Esophagus muscularis mucosa (tissue), 4 donors: Measurements from ENCODE around the gene SSX4. TPM values are rescaled to one million over a fixed set of nuclear protein-coding genes. Genes with fewer than 3 reads are reported as not detected.
"Not testable (repeated sequence)": the region's sequence is repeated elsewhere in the genome, so short reads cannot be mapped to it uniquely, and the experiment has no call there.

Experiments
- DNase-seq: peaks from one replicate; pipeline ENCODE4 v3.0.0-alpha.2; 2017; ENCODE audit errors: extremely low spot score
- H3K27ac ChIP-seq, 4 donors: fragments of 200-600 bp; sonication (generic); replicated peaks in 1 of 4; 1 replicate in 3 of 4; 2 replicates in 1 of 4; pipeline ENCODE4 v1.5.1; 2016 to 2019; ENCODE audit warnings: mild to moderate bottlenecking in 1 of 4
- H3K27me3 ChIP-seq, 4 donors: fragments of 200-600 bp; sonication (generic); one replicate each; pipeline versions ENCODE4 v1.5.1 to v1.6.0; 2016 to 2019
- H3K36me3 ChIP-seq, 4 donors: fragments of 200-600 bp; sonication (generic); one replicate each; pipeline ENCODE4 v1.5.1; 2016 to 2019
- H3K4me1 ChIP-seq, 4 donors: fragments of 200-600 bp; sonication (generic); one replicate each; pipeline ENCODE4 v1.5.1; 2016 to 2019
- H3K4me3 ChIP-seq, 4 donors: fragments of 200-600 bp; sonication (generic); 1 replicate in 2 of 4; 2 replicates in 2 of 4; pipeline ENCODE4 v1.5.1; 2016 to 2019; ENCODE audit warnings: mild to moderate bottlenecking in 4 of 4, moderate library complexity in 1 of 4
- H3K9me3 ChIP-seq, 4 donors: fragments of 200-600 bp; sonication (generic); 1 replicate in 3 of 4; 2 replicates in 1 of 4; pipeline ENCODE4 v1.5.1; 2016 to 2019
- WGBS: methylation state at CpG from one replicate; pipeline ENCODE4 v1.1.5; 2018; 5-methylcytosine and 5-hydroxymethylcytosine counted together
- intact Hi-C: fragments of 100-400 bp; cut with DNase I; formaldehyde crosslinking; loops from one replicate; pipeline ENCODE4 v1.15.1; 2023
- small RNA-seq, 3 donors: library from RNA; depleted of rRNA; stranded (forward); fragments of <200 nt; gene quantifications; one replicate each; pipeline ENCODE3, GENCODE V24; 2016
- total RNA-seq, 4 donors: library from RNA; depleted of rRNA; stranded (reverse); fragments of >200 nt; gene quantifications; one replicate each; pipeline versions ENCODE4 v1.1.0 to v1.2.1, GENCODE V29; 2016

The SSX4 gene
- total RNA-seq, 4 donors from 2014 or later: not detected

DNA sequence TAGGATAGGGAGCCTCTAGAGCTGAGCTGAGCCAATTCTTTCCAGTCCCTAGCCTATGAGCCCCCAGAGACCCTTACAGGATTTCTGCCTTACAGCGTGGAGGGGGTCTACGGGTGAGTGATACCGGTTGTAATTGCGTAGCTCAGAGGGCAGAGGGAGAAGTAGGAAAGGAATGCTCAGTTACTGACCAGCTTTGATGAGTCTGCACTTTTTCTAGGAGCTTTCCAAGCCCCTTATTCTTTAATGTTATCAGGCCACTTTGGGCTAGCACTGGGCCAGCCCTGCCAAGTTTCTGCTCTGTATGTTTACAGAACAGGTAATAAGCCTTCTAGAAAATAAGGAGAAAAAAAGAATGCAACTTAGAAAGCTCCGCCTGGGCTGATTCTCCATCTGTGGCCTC is 46.3 kb downstream of the SSX4 start:
- H3K27ac ChIP-seq, H3K9me3 ChIP-seq, DNase-seq, H3K4me1 ChIP-seq, intact Hi-C loops, H3K4me3 ChIP-seq, H3K27me3 ChIP-seq, H3K36me3 ChIP-seq: not testable (repeated sequence)
- WGBS: 59% methylated on average over 5 of the region's 5 CpGs

GRCh38 chrX:48430166-48430565 is 46.8 kb downstream of the SSX4 start:
- intact Hi-C loops, H3K4me1 ChIP-seq, H3K27me3 ChIP-seq, DNase-seq, H3K4me3 ChIP-seq, H3K27ac ChIP-seq, H3K36me3 ChIP-seq: not testable (repeated sequence)
- H3K9me3 ChIP-seq: peaks cover 0 to 11% (median 0%) of the 10 kb centered on the region in 4 donors
- WGBS: 74% methylated on average over 4 of the region's 4 CpGs

GRCh38 chrX:48433713-48434112 is 50.4 kb downstream of the SSX4 start:
- DNase-seq, H3K4me3 ChIP-seq, H3K27me3 ChIP-seq, H3K4me1 ChIP-seq, H3K27ac ChIP-seq, H3K36me3 ChIP-seq, intact Hi-C loops: not testable (repeated sequence)
- 67% methylated on average over 1 of the region's 13 CpGs for WGBS
- peaks cover 0 to 11% (median 0%) of the 10 kb centered on the region in 4 donors for H3K9me3 ChIP-seq

Small RNA genes lying within 50 kb of the gene (small RNA-seq; reads per million reads assigned to genes)
- gene AL606490.4 (0 reads per million in 3 donors), gene AL606490.7 (0 reads per million in 3 donors), gene AL606490.9 (0 reads per million in 3 donors)

Other genes with a start within 250 kb of the SSX4 start
- not detected for gene SSX5, start 186.7 kb upstream of the SSX4 start, total RNA-seq
- gene SSX1, start 128.1 kb upstream of the SSX4 start, total RNA-seq: not detected
- gene SSX3, start 26.8 kb upstream of the SSX4 start, total RNA-seq: not detected
- not detected for gene SSX4B, start 28.4 kb downstream of the SSX4 start, total RNA-seq
- gene SLC38A5, start 86.7 kb downstream of the SSX4 start, total RNA-seq: 1 to 10 TPM; 2.5 to 7.9 (median 7.4) TPM
- gene FTSJ1, start 92.7 kb downstream of the SSX4 start, total RNA-seq: 10 to 100 TPM; 38.5 to 47.3 (median 43.9) TPM
- 10 to 100 TPM; 15.0 to 21.5 (median 18.9) TPM for gene PORCN, start 125.5 kb downstream of the SSX4 start, total RNA-seq
- gene EBP, start 138.3 kb downstream of the SSX4 start, total RNA-seq: 10 to 100 TPM; 15.7 to 20.7 (median 17.4) TPM
- gene TBC1D25, start 156.2 kb downstream of the SSX4 start, total RNA-seq: 10 to 100 TPM; 10.3 to 22.4 (median 16.4) TPM
- gene RBM3, start 190.9 kb downstream of the SSX4 start, total RNA-seq: 100 to 1,000 TPM in 3 of 4 donors, 10 to 100 TPM in 1; 94.0 to 204 (median 156) TPM
- gene WDR13, start 214.0 kb downstream of the SSX4 start, total RNA-seq: 100 to 1,000 TPM; 123 to 166 (median 152) TPM